Measurements from ENCODE around the gene CPNE9.
A peak's percentile ranks its signal among the peaks of the same experiment; 100 is the strongest.

CPNE9 gene

GRCh38 chr3:9715764-9716437 is 12.3 kb downstream of the CPNE9 start:
- no peak for DNase-seq (ENCODE audit: low read depth)

- no peak for DNase-seq (ENCODE audit: low read depth)
Observed at GRCh38 chr3:9716801-9717555, 13.3 kb downstream of the CPNE9 start.

- no peak for DNase-seq (ENCODE audit: low read depth)
Observed at GRCh38 chr3:9717563-9717962, 13.9 kb downstream of the CPNE9 start.

GRCh38 chr3:9718118-9718517 is 14.5 kb downstream of the CPNE9 start:
- DNase-seq (ENCODE audit: low read depth) = no peak

GRCh38 chr3:9721015-9721699 is 17.5 kb downstream of the CPNE9 start:
- DNase-seq (ENCODE audit: low read depth) = no peak

- no peak for DNase-seq (ENCODE audit: low read depth)
Observed at GRCh38 chr3:9721700-9722060, 18.0 kb downstream of the CPNE9 start.

GRCh38 chr3:9725775-9726515 is 22.3 kb downstream of the CPNE9 start:
- DNase-seq (ENCODE audit: low read depth) = no peak

GRCh38 chr3:9727041-9727595 is 23.5 kb downstream of the CPNE9 start:
- DNase-seq (ENCODE audit: low read depth) = no peak

- no peak for DNase-seq (ENCODE audit: low read depth)
Observed at GRCh38 chr3:9727743-9728142, 24.1 kb downstream of the CPNE9 start.

- DNase-seq (ENCODE audit: low read depth) = no peak
Observed at GRCh38 chr3:9729419-9729818, 25.8 kb downstream of the CPNE9 start.

GRCh38 chr3:9730657-9731205 is 27.1 kb downstream of the CPNE9 start:
- DNase-seq (ENCODE audit: low read depth) = no peak

- peak; percentile 97 for DNase-seq (ENCODE audit: low read depth)
Observed at GRCh38 chr3:9731206-9732079, 27.8 kb downstream of the CPNE9 start, which contains the start of gene BRPF1. Gene BRPF1, plus strand, starts transcription at chr3:9731735. Its CDS starts 2,406 bp downstream, at chr3:9734141.

- no peak for DNase-seq (ENCODE audit: low read depth)
Observed at GRCh38 chr3:9732080-9732739, 28.6 kb downstream of the CPNE9 start.

GRCh38 chr3:9732740-9733115 is 29.1 kb downstream of the CPNE9 start:
- no peak for DNase-seq (ENCODE audit: low read depth)

GRCh38 chr3:9736831-9737230 is 33.2 kb downstream of the CPNE9 start:
- DNase-seq (ENCODE audit: low read depth) = no peak

GRCh38 chr3:9739181-9739580 is 35.5 kb downstream of the CPNE9 start:
- no peak for DNase-seq (ENCODE audit: low read depth)

GRCh38 chr3:9742560-9742959 is 38.9 kb downstream of the CPNE9 start:
- DNase-seq (ENCODE audit: low read depth) = no peak

- no peak for DNase-seq (ENCODE audit: low read depth)
Observed at GRCh38 chr3:9743548-9743947, 39.9 kb downstream of the CPNE9 start.

- no peak for DNase-seq (ENCODE audit: low read depth)
Observed at GRCh38 chr3:9744162-9744561, 40.5 kb downstream of the CPNE9 start.

GRCh38 chr3:9745521-9745920 is 41.9 kb downstream of the CPNE9 start:
- no peak for DNase-seq (ENCODE audit: low read depth)
